Muscle layer of colon (tissue), 2 donors: ENCODE measurements around the gene IGFBP4.

Experiments used
- H3K27ac ChIP-seq: one replicate; pipeline ENCODE4 v1.7.0; 2013; ENCODE audit warnings: low read depth, mild to moderate bottlenecking, low read length, moderate library complexity
- H3K27me3 ChIP-seq, 2 donors: one replicate each; pipeline ENCODE4 v1.7.0; 2013; ENCODE audit warnings: low read length in 2 of 2, mild to moderate bottlenecking in 2 of 2; ENCODE audit not compliant: insufficient read depth in 2 of 2, control insufficient read depth in 1 of 2
- H3K36me3 ChIP-seq: one replicate; pipeline ENCODE4 v1.7.0; 2013; ENCODE audit warnings: mild to moderate bottlenecking, low read length; ENCODE audit not compliant: insufficient read depth
- H3K4me1 ChIP-seq: one replicate; pipeline ENCODE4 v1.7.0; 2013; ENCODE audit warnings: mild to moderate bottlenecking, low read length; ENCODE audit not compliant: insufficient read depth
- H3K4me3 ChIP-seq, 2 donors: one replicate each; pipeline ENCODE4 v1.7.0; 2013; ENCODE audit warnings: low read length in 2 of 2, low read depth in 1 of 2, mild to moderate bottlenecking in 1 of 2, moderate library complexity in 1 of 2
- H3K9ac ChIP-seq: one replicate; pipeline ENCODE4 v1.7.0; 2013; ENCODE audit warnings: low read length
- H3K9me3 ChIP-seq: one replicate; pipeline ENCODE4 v1.7.0; 2013; ENCODE audit warnings: mild to moderate bottlenecking, low read length
- donor health status: abdominal sarcoma.
- donor health status: Adenocarcinoma of cecum.

Gene IGFBP4

GRCh38 chr17:40458851-40459482 is 15.7 kb downstream of the IGFBP4 start:
- Histone ChIP-seq H3K27ac (peak overlapping the region; percentile 67), H3K9ac (no peak overlapping the region), H3K36me3 (peaks cover 35% of the 10 kb centered on the region), H3K4me3 (no peak overlapping the region), H3K9me3 (no peaks in the 10 kb centered on the region), H3K4me1 (peaks cover 83% of the 10 kb centered on the region), H3K27me3 (no peaks in the 10 kb centered on the region)

DNA sequence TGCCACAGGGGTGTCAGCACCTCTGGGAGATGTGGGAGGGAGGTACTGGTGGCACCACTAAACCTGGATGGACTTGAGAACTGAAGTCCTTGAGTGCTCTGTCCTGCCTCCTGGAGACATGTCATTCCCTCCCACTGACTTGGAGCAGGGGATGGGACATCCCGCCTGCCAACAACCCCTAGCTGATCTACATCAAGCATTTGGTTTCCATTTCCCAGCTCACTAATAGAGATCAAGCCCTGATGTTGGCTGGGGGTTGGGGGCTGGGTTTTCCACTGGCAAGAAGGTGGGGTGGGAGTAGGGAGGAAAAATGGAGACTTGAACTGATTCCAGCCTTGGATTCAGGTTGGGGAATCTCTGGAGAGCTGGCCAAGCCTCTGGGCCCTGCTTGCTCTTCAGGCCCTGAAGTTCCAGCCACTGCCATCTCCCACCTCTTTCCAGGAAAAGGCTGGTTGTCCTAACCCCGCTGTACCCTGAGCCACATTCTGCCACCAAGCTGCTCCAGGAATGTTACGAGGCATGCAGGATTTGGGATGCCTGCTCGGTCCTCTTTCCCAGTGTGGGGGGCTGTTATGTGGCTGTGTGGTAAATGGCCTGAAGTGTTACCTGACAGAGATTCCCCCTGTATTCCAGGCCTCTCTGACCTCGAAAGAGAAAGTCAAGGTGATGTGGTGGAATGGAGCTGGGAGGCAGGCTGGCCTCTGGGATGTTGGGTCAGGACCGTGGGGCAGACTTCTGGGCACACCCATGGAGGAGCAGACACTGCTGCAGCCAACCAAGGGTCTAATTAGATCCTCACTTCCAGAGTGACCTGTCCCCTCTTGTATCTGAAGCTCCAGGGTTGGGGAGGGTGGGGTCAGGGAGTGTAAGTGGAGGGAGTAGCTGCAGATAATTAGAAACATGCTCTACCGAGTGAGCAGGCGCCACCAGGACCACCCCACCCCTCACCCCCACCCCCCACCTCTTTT is 16.7 kb downstream of the IGFBP4 start:
- H3K9ac ChIP-seq = no peak overlapping the region
- no peaks in the 10 kb centered on the region for H3K9me3 ChIP-seq
- peak overlapping the region; percentile 70 for H3K27ac ChIP-seq
- no peak overlapping the region for H3K4me3 ChIP-seq
- no peaks in the 10 kb centered on the region for H3K27me3 ChIP-seq
- peaks cover 26% of the 10 kb centered on the region for H3K36me3 ChIP-seq
- H3K4me1 ChIP-seq = peaks cover 78% of the 10 kb centered on the region

GRCh38 chr17:40460604-40460967 is 17.3 kb downstream of the IGFBP4 start:
- no peak overlapping the region for H3K9ac ChIP-seq
- H3K27ac ChIP-seq = peak overlapping the region; percentile 70
- no peaks in the 10 kb centered on the region for H3K27me3 ChIP-seq
- peaks cover 78% of the 10 kb centered on the region for H3K4me1 ChIP-seq
- no peak overlapping the region for H3K4me3 ChIP-seq
- no peaks in the 10 kb centered on the region for H3K9me3 ChIP-seq
- H3K36me3 ChIP-seq = peaks cover 20% of the 10 kb centered on the region

DNA sequence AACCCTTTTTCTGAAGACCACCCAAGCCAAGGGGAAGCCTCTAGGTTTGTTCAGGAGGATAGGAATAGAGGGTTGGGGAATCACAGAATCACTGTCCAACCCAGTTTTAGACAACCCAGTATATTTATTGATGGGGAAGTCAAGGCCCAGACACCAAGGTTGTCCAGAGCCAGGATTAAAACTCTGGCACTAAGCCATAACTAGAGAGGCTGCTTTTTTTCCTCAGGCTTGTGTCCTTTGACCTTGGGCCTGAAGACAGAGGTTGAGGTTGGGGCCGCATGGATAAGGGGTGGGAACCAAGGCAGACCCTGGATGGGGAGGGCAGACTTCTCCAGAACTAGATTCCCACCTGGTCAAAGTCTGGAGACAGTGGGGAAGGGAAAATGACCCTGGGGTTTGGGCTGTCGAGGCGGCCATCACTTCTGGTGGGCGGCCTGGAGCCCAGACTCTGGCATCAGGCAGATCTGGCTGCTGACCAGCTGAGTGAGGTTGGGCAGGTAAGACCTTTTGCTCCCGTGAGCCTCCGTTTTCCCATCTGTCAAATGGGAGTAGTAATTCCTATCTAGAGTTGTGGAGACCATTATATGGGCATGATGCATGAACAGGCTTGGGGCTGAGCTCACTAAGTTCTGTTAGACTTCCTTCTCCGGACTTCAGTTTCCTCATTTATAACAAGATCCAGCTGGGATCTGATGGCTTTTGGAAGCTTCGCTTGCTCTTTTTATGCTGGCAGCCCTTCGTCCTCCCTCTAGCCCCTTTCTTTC is 17.9 kb downstream of the IGFBP4 start:
- H3K4me1 ChIP-seq = peaks cover 72% of the 10 kb centered on the region
- peak overlapping the region; percentile 77 for H3K27ac ChIP-seq
- H3K4me3 ChIP-seq = no peak overlapping the region
- H3K9me3 ChIP-seq = no peaks in the 10 kb centered on the region
- H3K9ac ChIP-seq = peak overlapping the region; percentile 12
- H3K36me3 ChIP-seq = peaks cover 14% of the 10 kb centered on the region
- H3K27me3 ChIP-seq = no peaks in the 10 kb centered on the region

DNA sequence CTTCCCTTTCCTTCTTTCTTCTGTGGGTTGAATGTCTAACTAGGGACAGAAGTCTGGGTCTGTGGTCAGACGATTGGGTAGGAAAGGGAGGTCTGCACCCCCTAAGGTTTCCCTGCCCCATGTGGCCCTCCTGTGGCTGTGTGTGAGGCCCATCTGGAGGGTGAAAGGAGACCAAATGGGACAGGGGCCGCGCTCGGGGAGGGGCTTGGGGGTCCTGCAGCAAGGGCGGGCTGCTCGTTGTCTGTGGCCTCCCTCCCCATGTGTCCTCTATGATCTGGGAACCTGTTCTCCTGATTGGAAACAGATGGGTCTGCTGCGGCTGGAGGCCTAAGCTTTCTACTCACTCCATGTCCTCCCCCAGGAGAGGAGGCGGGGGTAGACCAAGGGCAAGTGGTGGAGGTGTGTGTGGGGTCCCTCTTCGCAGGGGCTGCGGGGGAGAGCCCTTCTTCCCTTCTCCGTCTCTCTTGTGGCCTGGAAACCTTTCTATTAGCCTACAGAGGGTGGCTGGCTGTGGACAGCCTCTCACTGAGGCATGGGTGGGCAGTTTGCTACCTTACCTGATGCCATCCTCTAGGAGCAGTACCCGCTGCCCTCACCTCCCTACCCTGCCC is 18.6 kb downstream of the IGFBP4 start:
- peaks cover 7% of the 10 kb centered on the region for H3K36me3 ChIP-seq
- H3K9me3 ChIP-seq = no peaks in the 10 kb centered on the region
- H3K27ac ChIP-seq = peak overlapping the region; percentile 77
- H3K9ac ChIP-seq = peak overlapping the region; percentile 12
- H3K4me3 ChIP-seq = no peak overlapping the region
- H3K27me3 ChIP-seq = no peaks in the 10 kb centered on the region
- peaks cover 65% of the 10 kb centered on the region for H3K4me1 ChIP-seq

GRCh38 chr17:40462343-40463121 is 19.3 kb downstream of the IGFBP4 start:
- H3K27ac ChIP-seq = peak overlapping the region; percentile 77
- no peaks in the 10 kb centered on the region for H3K9me3 ChIP-seq
- no peak overlapping the region for H3K9ac ChIP-seq
- no peak overlapping the region for H3K4me3 ChIP-seq
- no peaks in the 10 kb centered on the region for H3K27me3 ChIP-seq
- peaks cover under 1% of the 10 kb centered on the region for H3K36me3 ChIP-seq
- H3K4me1 ChIP-seq = peaks cover 58% of the 10 kb centered on the region

DNA sequence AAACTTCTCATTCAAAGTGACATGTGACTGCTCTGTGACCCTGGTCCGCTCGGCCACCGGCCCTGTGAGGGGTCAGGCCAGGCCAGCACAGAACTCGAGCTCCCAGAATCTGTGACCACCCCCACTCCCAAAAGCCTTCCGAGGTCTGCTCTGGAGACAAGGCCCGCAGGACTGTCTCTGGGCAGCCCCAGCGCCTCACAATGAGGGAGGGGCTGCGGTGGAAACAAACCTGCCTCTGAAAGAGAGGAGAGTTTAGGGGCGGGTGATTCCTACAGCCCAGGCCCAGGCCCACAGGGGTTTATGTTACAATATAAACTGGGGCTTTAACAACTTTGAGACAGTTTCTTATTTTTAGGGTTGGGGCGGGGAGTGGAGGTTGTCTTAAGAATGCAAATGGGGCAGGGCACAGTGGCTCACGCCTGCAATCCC is 19.9 kb downstream of the IGFBP4 start:
- no peak overlapping the region for H3K4me3 ChIP-seq
- H3K36me3 ChIP-seq = no peaks in the 10 kb centered on the region
- H3K4me1 ChIP-seq = peaks cover 52% of the 10 kb centered on the region
- H3K27me3 ChIP-seq = no peaks in the 10 kb centered on the region
- H3K27ac ChIP-seq = peak overlapping the region; percentile 19
- H3K9me3 ChIP-seq = no peaks in the 10 kb centered on the region
- no peak overlapping the region for H3K9ac ChIP-seq

- Histone ChIP-seq H3K4me1 (peaks cover 39% of the 10 kb centered on the region), H3K27ac (no peak overlapping the region)
Measured at GRCh38 chr17:40464392-40464855, 21.2 kb downstream of the IGFBP4 start.

DNA sequence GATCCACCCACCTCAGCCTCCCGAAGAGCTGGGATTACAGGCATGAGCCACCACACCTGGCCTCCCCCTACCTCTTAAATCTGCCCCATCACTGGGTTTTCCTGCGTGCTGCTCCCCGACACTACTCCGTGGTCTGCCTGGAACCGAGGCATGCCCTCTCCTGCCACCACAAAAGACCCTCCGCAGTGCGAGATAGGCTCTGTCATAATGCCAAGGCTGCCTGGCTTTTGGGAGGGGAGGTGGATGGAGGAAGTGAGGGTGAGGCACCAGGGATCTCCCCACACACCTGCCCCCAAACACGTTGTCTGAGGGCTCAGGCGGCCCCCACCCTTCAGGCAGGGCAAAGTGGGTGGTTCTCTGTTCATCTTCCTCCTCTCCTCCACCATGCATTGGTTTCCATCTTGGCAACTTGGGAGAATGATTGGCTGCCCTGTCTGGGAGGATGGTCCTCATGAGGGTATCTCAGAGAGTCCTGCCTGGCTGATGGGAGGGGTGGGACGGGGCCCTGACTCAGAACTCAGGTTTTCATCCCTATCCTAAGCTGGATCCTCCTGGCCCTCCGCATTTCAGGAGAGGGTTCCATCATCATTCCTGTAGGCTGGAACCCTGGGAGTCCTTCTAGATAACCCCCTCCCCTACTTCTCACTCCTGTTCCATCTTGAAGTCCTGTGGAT is 23.2 kb downstream of the IGFBP4 start:
- Histone ChIP-seq H3K4me1 (peaks cover 31% of the 10 kb centered on the region), H3K4me3 (no peak overlapping the region), H3K9me3 (no peaks in the 10 kb centered on the region), H3K9ac (no peak overlapping the region), H3K27me3 (no peaks in the 10 kb centered on the region), H3K36me3 (no peaks in the 10 kb centered on the region), H3K27ac (no peak overlapping the region)

More at GRCh38 chr17:40464392-40464855, 21.2 kb downstream of the IGFBP4 start:
- no peak overlapping the region for H3K9ac ChIP-seq
- H3K4me3 ChIP-seq = no peak overlapping the region
- no peaks in the 10 kb centered on the region for H3K36me3 ChIP-seq
- H3K9me3 ChIP-seq = no peaks in the 10 kb centered on the region
- H3K27me3 ChIP-seq = no peaks in the 10 kb centered on the region

DNA sequence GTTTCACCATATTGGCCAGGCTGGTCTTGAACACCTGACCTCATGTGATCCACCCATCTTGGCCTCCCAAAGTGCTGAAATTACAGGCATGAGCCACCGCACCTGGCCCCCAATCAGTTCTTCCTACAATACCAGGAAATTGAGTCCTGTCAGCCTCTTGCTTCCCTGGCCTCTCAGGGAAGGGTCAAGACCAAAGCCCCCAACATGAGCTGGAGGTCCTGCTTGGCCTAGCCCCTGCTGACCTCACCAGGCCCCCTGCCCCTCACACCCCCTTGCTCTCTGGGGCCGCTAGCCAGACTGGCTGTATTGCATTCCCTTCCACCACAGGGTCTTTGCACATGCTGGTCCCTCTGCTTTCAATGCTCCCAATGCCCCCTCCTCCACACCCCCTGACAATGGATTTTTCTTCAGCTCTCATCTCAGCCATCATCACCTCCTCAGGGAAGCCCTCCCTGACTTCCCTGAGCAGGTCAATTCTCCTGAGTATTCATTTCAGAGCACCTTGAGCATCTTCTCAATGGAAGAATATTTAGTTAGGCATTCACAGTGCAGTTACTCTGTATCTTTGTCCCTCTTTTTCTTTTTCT is 24.1 kb downstream of the IGFBP4 start:
- no peaks in the 10 kb centered on the region for H3K36me3 ChIP-seq
- H3K4me1 ChIP-seq = peaks cover 31% of the 10 kb centered on the region
- H3K27me3 ChIP-seq = no peaks in the 10 kb centered on the region
- H3K27ac ChIP-seq = no peak overlapping the region
- no peak overlapping the region for H3K9ac ChIP-seq
- no peaks in the 10 kb centered on the region for H3K9me3 ChIP-seq
- H3K4me3 ChIP-seq = no peak overlapping the region
